OCI-LY7 (cell line): ENCODE measurements around the gene ADAMTS8. TPM values are rescaled to one million over a fixed set of nuclear protein-coding genes. Genes with fewer than 3 reads are reported as not detected.

ENCODE experiments used
- BruUV-seq: library from RNA; stranded (reverse); fragments of 400-500 nt; replicated peaks from 2 replicates; lab custom pipeline; 2021; lab: Mats Ljungman, UMichigan
- CTCF ChIA-PET: fragments of 300-600 bp; sonication (Branson Sonifier 250); formaldehyde crosslinking; loops from one replicate; lab custom pipeline; 2022; ENCODE audit warnings: antibody characterized with exemption; ENCODE audit not compliant: unreplicated experiment; lab: Charles Lee
- POLR2A ChIA-PET: fragments of 300-600 bp; sonication (Branson Sonifier 250); formaldehyde crosslinking; loops from one replicate; lab custom pipeline; 2022; ENCODE audit warnings: antibody characterized with exemption; lab: Charles Lee
- DNase-seq: peaks from one replicate; pipeline ENCODE4 v3.0.0-alpha.2; 2015; ENCODE audit warnings: low spot score
- H2AFZ ChIP-seq: fragments of 200-600 bp; sonication (generic), shearing (Covaris generic); 2 replicates; pipeline ENCODE4 v1.6.1; 2014; ENCODE audit warnings: mild to moderate bottlenecking, antibody characterized with exemption, low read length, moderate library complexity
- H3K27ac ChIP-seq: fragments of 200-600 bp; sonication (generic); 2 replicates; pipeline ENCODE4 v1.5.1; 2014; ENCODE audit warnings: mixed run types, low read depth, mild to moderate bottlenecking, moderate library complexity, low read length, inconsistent platforms; ENCODE audit not compliant: poor library complexity, severe bottlenecking
- H3K36me3 ChIP-seq: fragments of 200-600 bp; sonication (generic); 2 replicates; pipeline ENCODE4 v1.6.1; 2014; ENCODE audit warnings: mild to moderate bottlenecking, antibody characterized with exemption, low read length, moderate library complexity, mixed read lengths; ENCODE audit not compliant: insufficient read depth
- H3K4me1 ChIP-seq: fragments of 200-600 bp; sonication (generic); 2 replicates; pipeline ENCODE4 v1.5.1; 2014; ENCODE audit warnings: mild to moderate bottlenecking, low read length; ENCODE audit not compliant: insufficient read depth, poor library complexity, severe bottlenecking
- H3K4me2 ChIP-seq: fragments of 200-600 bp; sonication (generic); 2 replicates; pipeline ENCODE4 v1.6.1; 2014; ENCODE audit warnings: mild to moderate bottlenecking, low read length
- H3K4me3 ChIP-seq: fragments of 200-600 bp; sonication (generic); 2 replicates; pipeline ENCODE4 v1.5.1; 2014; ENCODE audit warnings: mild to moderate bottlenecking, low read depth, low read length; ENCODE audit not compliant: poor library complexity, severe bottlenecking
- H3K79me2 ChIP-seq: fragments of 200-600 bp; sonication (generic); 2 replicates; pipeline ENCODE4 v1.6.1; 2016; ENCODE audit warnings: low read depth, mild to moderate bottlenecking, low read length, moderate library complexity, mixed read lengths; ENCODE audit not compliant: insufficient read depth
- H3K9me2 ChIP-seq: fragments of 200-600 bp; sonication (generic); 2 replicates; pipeline ENCODE4 v1.6.1; 2016; ENCODE audit warnings: mild to moderate bottlenecking, low read length, mixed read lengths; ENCODE audit not compliant: insufficient read depth
- H3K9me3 ChIP-seq: fragments of 200-600 bp; sonication (generic); 2 replicates; pipeline ENCODE4 v1.6.1; 2014; ENCODE audit warnings: mild to moderate bottlenecking, mixed run types, low read length, mixed read lengths
- H4K20me1 ChIP-seq: fragments of 200-600 bp; sonication (generic); 2 replicates; pipeline ENCODE4 v1.6.1; 2014; ENCODE audit warnings: mild to moderate bottlenecking, antibody characterized with exemption, low read length, moderate library complexity, mixed read lengths; ENCODE audit not compliant: insufficient read depth
- CTCF ChIP-seq: fragments of 200-600 bp; sonication (generic); conservative IDR thresholded peaks from 2 replicates; pipeline ENCODE4 v1.5.1; 2014; ENCODE audit warnings: mild to moderate bottlenecking, antibody characterized with exemption, low read length, moderate library complexity, mixed read lengths
- EZH2phosphoT487 ChIP-seq: fragments of 200-600 bp; sonication (generic); IDR thresholded peaks from 2 replicates; pipeline ENCODE4 v1.6.1; 2018; ENCODE audit warnings: low read depth, borderline replicate concordance, mild to moderate bottlenecking, mixed run types, antibody characterized with exemption, low read length, moderate library complexity, mixed read lengths
- intact Hi-C: fragments of 100-400 bp; cut with micrococcal nuclease; formaldehyde crosslinking; loops from one replicate; pipeline ENCODE4 v1.10.0; 2022; ENCODE audit not compliant: unreplicated experiment
- total RNA-seq, 2 experiments: library from RNA; depleted of rRNA in 1 of 2; stranded (reverse); fragments of >200 nt in 1 of 2; shearing (Covaris generic) in 1 of 2; gene quantifications; 2 replicates each; pipeline ENCODE4 v1.2.3, GENCODE V29; 2014 to 2022

Gene ADAMTS8
- total RNA-seq, 2 experiments from 2014 or later: not detected

GRCh38 chr11:130423541-130424142 lies 4.8 kb downstream of the ADAMTS8 start:
- Histone ChIP-seq H3K4me3 (no peak overlapping the region), H3K9me2 (no peaks in the 10 kb centered on the region), H3K36me3 (no peaks in the 10 kb centered on the region), H3K9me3 (no peaks in the 10 kb centered on the region), H3K27ac (no peak overlapping the region), H3K4me1 (no peaks in the 10 kb centered on the region), H4K20me1 (no peaks in the 10 kb centered on the region), H2AFZ (no peak overlapping the region), H3K79me2 (no peaks in the 10 kb centered on the region), H3K4me2 (no peak overlapping the region)
- no peak for DNase-seq
- TF ChIP-seq CTCF (no peak), EZH2phosphoT487 (no peak)
- BruUV-seq: no TSS peak
- ChIA-PET CTCF (no interaction called here), POLR2A (interaction anchor here (0.5 kb wide), 1 partner anchor 1739 kb away, joined by 5 read pairs; no protein-coding TSS in a partner anchor)
- intact Hi-C loops: no loop called here

GRCh38 chr11:130422251-130422995 lies 6.0 kb downstream of the ADAMTS8 start:
- Histone ChIP-seq H3K9me3 (no peaks in the 10 kb centered on the region), H3K9me2 (no peaks in the 10 kb centered on the region), H3K4me1 (no peaks in the 10 kb centered on the region), H3K4me2 (no peak overlapping the region), H3K79me2 (no peaks in the 10 kb centered on the region), H3K4me3 (no peak overlapping the region), H2AFZ (no peak overlapping the region), H3K36me3 (no peaks in the 10 kb centered on the region), H3K27ac (no peak overlapping the region), H4K20me1 (no peaks in the 10 kb centered on the region)
- BruUV-seq: no TSS peak
- DNase-seq: no peak
- TF ChIP-seq EZH2phosphoT487 (no peak), CTCF (no peak)
- POLR2A ChIA-PET: no interaction called here
- CTCF ChIA-PET: no interaction called here
- intact Hi-C loops: no loop called here

- no peaks in the 10 kb centered on the region for H3K9me3 ChIP-seq
- H3K9me2 ChIP-seq: no peaks in the 10 kb centered on the region
- H3K4me3 ChIP-seq: no peak overlapping the region
- no peaks in the 10 kb centered on the region for H4K20me1 ChIP-seq
- H2AFZ ChIP-seq: no peak overlapping the region
- no peaks in the 10 kb centered on the region for H3K36me3 ChIP-seq
- DNase-seq: no peak
- no peaks in the 10 kb centered on the region for H3K79me2 ChIP-seq
- no peak overlapping the region for H3K27ac ChIP-seq
- POLR2A ChIA-PET: no interaction called here
- CTCF ChIA-PET: no interaction called here
- H3K4me1 ChIP-seq: no peaks in the 10 kb centered on the region
- intact Hi-C loops: no loop called here
- H3K4me2 ChIP-seq: no peak overlapping the region
- TF ChIP-seq CTCF (no peak), EZH2phosphoT487 (no peak)
- BruUV-seq: no TSS peak
These were observed 6.7 kb downstream of the ADAMTS8 start for GRCh38 chr11:130421697-130422096.
